NCI-H2029 (cell line): ENCODE measurements around the gene TH.

Source experiments
- DNase-seq: peaks from one replicate; lab custom pipeline; 2025; lab: John Stamatoyannopoulos, UW

Gene TH

GRCh38 chr11:2208691-2209369, 37.2 kb upstream of the TH start:
- DNase-seq: no peak

DNA sequence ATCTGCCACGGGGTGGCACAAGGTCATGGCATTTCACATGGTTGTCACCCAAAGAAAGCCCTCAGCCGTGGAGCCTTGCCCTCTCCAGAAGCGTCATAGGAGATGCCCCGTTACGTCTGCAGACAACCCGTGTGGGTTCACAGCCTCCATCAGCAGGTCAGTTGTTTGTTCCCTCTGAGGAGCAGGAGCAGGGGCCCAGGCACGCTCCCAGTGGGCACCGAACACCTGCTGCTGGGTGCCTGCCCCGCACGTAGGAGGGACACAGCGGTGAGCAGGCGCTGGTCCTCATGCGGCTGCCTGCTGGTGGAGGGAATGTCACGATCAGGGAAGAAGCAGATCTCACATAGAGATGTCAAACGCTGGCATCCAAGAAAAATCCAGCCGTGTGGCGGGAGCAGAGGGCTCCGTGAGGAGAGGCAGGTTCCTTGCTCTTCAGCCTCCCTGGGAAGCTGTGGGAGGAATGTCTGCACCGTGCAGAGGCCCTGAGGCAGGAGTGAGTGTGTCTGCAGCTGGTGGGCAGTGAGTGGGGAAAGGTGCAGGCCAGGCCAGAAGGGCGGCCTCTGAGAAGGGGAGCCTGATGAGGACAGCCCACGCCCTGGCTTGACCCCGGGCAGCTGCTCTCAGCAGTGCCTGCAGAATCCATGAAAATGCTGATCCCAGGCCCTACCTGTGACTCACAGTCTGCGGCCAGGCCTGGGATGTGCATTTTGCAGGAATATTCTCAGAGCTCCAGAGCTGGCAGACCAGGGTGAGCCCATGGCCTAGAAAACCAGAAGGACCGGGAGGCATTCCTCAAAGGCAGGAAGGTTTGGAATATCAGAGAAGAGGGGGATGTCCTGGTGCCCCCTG, 36.4 kb upstream of the TH start:
- DNase-seq: no peak

GRCh38 chr11:2207212-2207611, 35.6 kb upstream of the TH start:
- DNase-seq: no peak

GRCh38 chr11:2205981-2206690, 34.5 kb upstream of the TH start:
- DNase-seq: no peak

GRCh38 chr11:2205214-2205720, 33.7 kb upstream of the TH start:
- DNase-seq: no peak

- DNase-seq: no peak
These were observed 33.0 kb upstream of the TH start for GRCh38 chr11:2204361-2205213.

DNA sequence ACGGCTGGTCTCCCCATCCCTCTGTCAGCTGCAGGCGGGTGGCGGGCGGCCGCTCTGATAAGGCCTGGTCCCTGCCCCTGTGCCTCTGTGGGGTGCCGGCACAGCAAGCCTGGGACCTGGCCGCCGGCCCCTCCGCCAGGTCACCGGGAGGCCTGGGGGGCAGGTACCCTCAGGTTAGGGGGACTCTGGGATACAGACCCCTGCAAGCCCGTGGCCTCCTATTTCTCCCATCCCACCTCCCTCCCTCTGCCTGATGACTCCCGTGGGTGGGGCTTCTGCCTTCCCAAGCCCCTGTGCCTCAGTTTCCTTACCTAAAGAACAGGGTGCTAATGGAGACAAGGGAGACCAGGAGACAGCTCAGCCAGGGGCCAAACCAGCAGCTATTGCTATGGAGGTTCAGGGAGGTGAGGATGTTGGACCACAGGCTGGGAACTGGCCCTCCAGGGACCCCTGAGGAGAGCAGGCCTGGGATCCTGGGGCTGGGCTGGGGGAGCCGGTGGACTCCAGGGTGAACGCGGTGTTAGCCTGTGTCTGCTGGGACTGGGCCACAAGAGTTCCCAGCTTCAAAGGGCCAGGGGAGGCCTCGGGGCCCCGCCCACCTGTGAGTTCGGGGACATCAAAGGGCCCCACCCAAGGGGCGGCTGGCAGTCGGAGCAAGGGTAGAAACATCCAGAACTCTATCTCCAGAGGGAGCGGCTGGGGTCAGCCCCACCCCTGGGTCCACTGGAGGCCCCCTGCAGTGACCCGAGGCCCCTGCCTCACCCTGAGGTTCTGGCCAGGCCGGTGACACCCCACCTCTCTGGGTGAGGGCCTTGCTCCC, 32.0 kb upstream of the TH start:
- DNase-seq: no peak

DNA sequence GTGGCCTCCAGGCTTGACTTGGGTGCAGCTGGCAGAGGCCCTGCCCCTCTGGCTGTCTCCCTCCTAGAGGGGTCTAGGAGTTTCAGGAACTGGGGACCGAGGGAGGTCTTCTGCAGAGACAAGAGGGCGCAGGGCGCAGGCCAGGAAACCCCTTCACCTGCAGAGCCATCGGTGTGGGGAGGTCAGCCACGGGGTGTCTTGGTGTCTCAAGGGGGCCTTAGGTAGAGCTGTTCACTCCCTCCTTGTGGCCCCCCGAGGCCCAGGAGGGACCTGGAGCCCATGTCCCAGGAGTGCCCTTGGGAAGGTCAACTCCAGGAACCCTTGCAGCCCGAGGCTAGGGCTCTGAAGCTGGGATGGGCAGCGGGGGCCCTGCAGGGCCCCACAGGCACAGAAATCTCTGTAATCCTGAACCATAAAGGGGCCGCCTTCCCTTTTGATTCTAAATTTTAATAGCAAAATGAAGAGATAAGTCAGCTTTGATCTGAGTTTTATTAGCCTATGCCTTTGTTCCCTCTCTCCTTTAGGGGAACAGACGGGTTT, 31.4 kb upstream of the TH start:
- DNase-seq: no peak

- no peak for DNase-seq
These were observed 30.7 kb upstream of the TH start for GRCh38 chr11:2202071-2202899.

GRCh38 chr11:2201542-2201941, 29.9 kb upstream of the TH start:
- no peak for DNase-seq

DNA sequence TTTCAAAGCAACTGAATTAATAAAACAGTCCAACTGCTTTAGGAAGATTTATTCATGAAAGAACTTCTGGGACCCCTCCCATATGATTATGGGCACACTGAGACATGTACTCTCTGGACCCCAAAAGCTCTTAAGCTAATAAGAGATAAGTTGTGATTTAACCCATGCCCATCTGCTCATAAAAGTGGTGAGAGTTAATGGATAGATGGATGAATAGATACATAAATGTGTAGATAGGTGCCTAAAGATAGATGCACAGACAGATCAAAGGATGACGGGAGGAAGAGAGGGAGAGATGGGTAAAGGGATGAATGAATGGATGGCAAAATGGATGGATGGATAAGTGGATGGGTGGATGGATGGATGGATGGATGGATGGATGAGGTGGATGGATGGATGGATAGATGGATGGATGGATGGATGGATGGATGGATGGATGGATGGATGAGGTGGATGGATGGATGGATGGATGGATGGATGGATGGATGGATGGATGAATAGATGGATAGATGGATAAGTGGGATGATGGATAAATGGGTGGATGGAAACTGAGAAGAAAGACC, 29.4 kb upstream of the TH start:
- no peak for DNase-seq

- no peak for DNase-seq
These were observed 28.9 kb upstream of the TH start for GRCh38 chr11:2200536-2200935.

DNA sequence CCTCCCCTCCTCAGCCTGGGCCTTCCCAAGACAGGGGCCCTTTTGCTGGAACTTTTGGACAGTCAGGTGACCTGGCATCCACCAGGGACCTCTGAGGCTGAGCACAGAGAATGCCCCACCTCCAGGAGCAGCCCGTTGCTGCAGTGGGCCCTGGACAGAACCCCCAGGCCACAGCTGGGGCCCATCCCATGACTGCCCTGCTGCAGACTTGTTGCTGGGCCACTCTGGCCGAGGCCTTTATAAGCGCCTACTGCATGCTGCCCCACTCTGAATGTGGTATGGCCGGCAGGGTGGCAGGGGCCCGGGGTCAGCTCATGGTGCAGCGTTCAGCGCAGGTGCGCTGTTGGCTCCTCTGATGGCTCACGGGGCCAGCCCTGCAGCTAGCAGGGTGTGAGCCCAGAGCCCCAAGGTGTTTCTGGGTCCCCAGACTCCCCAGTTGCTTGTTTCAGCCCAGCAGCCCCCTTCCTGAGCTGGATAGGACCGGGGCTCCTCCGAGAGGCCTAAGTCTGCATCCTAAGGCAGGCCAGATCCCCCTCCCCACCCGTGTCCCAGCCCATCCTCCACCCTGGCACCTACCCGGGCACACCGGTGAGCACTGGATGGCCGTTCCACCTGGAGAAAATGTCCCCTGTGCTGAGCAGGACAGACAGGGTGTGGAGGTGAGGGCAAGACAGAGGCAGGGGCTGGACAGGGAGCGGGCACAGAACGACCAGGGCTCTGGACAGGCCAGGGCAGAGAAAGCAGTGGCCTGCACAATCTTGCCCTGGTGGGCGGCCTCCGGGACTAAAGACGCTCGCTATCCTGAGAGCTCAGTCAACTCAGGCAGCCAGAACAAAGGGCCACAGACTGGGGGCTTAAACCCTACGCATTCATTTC, 28.1 kb upstream of the TH start:
- DNase-seq: no peak

DNA sequence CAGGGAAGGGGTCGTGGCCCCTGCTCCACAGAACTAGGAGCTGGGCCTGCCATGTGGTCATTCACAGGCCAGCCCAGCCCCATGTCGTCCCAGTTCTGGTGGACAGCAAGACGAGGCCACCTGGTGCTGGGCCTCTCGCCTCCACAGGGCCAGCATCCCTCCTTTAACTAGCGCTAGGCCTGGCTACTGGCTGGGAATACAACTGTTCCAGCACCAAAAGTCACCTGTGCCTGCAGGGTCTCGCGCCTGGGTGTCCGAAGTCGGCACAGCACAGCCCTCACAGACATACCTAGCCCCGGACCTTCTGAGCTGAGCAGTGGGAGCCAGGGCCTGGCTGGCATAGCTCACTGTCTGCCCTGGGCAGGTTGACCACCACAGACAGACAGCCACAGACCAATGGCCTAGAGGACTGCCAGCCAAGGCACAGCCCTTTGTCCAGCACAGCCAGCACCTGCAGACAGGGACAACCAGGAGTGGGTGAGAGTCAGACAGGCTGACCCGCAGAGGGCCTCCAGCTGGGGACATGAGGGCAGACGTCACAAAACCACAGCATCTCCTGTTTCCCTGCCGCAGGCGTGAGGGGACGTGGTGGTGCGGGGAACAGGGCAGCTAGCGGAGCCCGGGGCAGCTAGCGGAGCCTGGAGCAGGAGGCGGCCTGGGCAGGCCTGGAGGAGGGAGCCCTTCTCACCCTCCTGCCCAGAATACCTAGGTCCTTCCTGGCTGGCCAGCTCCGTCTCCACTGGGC, 27.2 kb upstream of the TH start:
- no peak for DNase-seq

DNA sequence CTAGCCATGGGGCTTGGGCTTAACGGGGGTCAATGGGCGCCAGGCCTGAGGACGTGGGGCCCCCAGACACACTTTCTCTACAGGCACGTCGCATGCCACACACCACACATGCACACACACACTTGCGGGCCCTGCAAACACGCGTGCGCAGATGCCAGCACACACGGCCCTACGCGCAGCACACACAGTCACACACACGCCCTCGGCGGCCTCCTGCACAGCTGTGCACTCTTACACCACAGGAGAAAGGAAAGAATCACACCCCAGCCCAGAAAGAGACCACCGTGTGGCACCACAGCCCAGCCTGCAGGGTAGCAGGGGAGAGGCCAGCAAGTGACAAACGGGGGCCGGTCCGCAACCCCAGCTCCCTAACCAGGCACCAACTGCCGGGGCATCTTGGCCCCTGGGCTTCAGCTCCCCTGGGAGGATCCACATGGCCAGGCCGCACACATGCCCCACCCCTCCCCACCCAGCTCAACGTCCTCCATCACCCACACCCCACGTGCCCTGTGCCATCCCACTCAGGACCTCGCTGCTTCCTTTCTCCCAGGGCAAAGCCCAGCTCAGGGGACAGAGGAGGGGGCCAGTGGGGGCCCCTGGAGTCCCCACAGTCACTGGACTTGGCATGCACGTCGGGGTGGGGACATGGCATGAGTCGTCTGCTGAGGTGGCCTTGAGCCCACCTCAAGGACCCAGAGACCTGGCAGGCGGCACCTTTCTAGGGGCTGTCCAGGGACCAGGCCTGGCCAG, 26.3 kb upstream of the TH start:
- DNase-seq: no peak

- DNase-seq: peak; percentile 40
These were observed 25.6 kb upstream of the TH start for GRCh38 chr11:2196970-2197770.
